Stimulated activated naive CD4-positive, alpha-beta T cell (primary cell): ENCODE results near the gene RPS8.
A peak's percentile ranks its signal among the peaks of the same experiment; 100 is the strongest.
"Not testable (repeated sequence)": the region's sequence is repeated elsewhere in the genome, so short reads cannot be mapped to it uniquely, and the experiment has no call there.

Experiments
- DNase-seq, 6 experiments: peaks; one replicate each; lab custom pipeline; 2025; lab: John Stamatoyannopoulos, UW

The RPS8 gene

DNA sequence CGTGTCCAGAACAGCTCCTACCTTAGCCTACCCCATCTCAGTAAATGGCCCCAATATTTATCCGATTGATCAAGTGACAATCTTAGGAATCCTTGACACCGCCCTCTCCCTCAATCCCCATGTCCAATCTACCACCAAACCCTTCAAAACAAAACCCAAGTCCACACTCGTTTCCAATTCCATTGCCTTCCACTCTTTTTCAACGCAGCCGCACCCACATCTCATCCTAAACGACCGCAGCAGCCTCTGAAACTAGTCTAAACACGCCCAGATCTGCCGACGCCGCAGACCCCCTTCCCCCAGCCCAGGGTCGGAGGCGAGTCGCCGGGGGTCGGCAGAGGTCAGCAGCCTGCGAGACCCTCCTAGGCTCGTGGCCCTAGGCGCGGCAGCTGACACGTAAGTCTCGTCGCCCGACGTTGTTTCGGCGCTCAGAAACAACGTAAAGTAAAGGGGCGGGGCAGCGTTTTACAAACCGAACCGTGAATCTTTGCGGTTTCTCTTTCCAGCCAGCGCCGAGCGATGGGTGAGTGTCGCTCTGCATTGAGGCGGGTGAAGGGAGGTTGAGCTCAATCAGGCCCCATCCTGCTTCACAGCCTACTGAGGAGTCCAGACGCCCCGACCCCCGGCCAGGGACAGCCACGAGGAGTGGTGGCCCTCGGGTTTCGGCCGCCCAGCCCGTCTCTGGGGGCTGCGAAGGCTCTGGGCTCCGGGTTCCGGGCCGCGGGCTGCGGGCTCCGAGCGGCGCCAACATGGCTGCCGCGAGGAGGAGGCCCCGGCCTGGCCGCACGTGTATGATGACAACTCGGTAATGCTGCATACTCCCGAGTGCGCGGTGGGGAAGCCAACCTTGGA lies at the start of gene RPS8:
Gene RPS8, plus strand, starts transcription at position 463 of the 852 bp plus-strand sequence. Its CDS starts 57 bp downstream, at position 520.
- peak; percentile 81 to 93 (median 84) for DNase-seq

DNA sequence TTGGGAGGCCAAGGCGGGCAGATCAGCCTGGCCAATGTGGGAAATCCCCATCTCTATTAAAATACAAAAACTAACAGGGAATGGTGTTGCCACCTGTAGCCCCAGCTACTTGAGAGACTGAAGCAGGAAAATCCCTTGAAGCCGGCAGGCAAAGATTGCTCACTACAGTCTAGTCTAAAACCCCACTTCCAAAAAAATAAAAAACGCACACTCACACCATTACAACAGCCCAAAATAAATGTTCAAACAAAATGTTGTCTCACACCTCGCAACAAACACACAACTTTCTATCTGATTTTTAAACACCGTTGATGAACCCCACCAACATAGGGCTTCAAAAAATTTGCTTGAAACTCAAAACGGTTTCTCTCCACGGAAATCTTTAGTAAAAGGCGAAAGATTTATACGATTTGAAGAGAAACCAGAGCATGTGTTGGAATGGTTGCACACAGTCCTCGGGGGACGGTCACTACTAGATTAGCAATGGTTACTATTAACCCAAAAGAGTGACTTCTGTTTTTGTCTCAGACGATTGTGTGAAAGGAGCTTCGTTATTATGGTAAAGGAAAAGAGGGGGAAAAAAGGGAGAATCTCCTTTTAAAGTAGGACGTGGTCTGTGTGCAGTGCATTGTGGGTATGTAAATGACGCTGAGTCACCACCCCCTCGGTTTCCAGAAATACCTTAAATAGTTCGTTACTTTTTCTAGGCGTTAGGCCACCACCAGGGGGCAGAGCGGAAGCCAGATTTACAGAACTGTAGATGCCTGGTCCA lies 44.4 kb upstream of the RPS8 start, which contains the start of gene RNU5D-1:
Gene RNU5D-1, minus strand, starts transcription at position 430 of the 772 bp plus-strand sequence.
- peak; percentile 80 to 93 (median 90) for DNase-seq

DNA sequence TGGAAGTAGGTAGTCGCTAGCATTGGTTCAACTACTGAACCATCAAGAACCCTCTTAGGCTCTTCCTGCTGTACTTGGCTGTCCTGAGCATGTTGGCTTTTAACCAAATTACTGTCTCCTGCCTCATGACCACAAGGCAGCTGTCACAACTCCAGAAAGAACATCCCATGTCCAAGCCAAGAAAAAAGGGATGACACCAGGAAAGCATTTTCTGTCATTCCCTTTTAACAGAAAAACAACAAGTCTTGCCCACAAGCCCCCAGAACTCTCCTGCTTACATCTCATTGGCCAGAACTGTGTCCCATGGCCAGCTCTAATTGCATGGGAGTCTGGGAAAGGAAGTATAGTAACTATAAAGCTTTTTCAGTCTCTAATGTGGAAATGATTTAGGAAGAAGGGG lies 42.0 kb upstream of the RPS8 start:
- DNase-seq, result no peak

DNA sequence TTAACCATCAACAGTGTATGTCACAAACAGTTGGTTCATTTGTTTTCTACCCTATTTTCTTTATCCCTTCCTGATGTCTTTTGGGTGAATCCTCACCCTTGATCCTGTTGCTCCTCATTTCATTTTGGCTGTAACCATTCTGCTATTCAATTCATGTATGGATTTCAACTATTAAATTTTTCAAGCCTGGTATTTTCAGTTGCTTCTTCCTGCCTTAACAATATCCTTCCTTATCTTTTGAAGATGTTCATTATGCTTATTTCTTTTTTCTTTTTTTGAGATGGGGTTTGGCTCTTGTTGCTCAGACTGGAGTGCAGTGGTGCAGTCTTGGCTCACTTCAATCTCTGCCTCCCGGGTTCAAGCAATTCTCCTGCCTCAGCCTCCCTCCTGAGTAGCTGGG lies 41.6 kb upstream of the RPS8 start:
- DNase-seq, result no peak

DNA sequence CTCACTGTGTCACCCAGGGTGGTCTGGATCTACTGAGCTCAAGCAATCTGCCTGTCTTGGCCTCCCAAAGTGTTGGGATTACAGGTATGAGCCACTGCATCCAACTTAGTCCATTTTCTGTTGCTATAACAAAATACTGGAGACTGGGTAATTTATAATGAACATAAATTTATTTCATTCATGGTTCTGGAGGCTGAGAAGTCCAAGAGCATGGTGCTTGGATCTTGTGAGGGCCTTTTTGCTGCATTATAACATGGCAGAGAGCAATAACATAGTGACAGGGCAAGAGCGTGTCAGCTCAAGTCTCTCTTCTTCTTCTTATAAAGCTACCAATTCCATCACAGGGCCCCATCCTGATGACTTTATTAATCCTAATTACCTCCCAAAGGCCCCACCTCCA lies 39.3 kb upstream of the RPS8 start:
- no peak for DNase-seq

DNA sequence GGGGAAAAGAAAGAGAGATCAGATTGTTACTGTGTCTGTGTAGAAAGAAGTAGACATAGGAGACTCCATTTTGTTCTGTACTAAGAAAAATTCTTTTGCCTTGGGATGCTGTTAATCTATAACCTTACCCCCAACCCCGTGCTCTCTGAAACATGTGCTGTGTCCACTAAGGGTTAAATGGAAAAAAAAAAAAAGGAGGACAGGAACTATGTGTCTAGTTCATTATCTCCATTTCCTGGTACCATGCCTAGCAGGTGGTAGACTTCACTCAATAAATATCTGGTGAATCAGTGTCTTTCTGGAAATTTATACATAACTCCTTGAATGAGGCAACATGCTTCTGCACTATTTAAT lies 36.4 kb upstream of the RPS8 start:
- DNase-seq, result not testable (repeated sequence)

DNA sequence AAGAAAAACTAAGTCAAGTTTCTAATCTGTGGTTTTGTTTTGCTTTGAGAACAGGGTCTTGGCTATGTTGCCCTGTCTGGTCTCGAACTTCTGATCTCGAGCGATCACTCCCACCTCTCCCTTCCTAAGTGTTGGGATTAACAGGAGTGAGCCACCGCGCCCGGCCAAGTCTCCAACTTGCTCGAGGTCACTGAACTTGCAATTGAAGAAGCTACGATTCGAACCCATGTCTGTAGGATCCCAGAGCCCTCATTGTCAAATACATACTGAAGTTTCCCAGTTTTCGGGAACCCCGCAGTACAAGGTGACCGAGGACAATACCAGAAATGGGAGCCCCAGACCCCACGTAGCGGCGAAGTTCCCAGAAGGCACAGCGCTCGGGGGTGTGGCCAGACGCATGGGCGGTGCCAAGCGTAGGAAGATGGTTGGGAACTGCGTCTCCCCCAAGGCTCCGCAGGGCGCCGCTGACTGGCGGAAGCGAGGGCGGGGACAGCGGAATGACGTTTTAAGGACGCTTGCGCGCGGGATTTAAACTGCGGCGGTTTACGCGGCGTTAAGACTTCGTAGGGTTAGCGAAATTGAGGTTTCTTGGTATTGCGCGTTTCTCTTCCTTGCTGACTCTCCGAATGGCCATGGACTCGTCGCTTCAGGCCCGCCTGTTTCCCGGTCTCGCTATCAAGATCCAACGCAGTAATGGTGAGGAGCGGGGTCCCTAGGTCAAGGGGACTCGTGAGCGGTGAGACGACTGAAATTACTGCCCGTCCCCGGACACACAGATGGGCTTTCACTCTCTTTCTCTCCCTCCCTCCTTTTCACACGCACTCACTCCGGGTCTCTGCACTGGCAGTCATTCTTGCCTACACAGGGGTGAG lies 35.8 kb upstream of the RPS8 start, which contains the start of gene KIF2C:
Gene KIF2C, plus strand, starts transcription at position 531 of the 872 bp plus-strand sequence. Its CDS starts 96 bp downstream, at position 627.
- DNase-seq, result peak; percentile 91 to 94 (median 93)

DNA sequence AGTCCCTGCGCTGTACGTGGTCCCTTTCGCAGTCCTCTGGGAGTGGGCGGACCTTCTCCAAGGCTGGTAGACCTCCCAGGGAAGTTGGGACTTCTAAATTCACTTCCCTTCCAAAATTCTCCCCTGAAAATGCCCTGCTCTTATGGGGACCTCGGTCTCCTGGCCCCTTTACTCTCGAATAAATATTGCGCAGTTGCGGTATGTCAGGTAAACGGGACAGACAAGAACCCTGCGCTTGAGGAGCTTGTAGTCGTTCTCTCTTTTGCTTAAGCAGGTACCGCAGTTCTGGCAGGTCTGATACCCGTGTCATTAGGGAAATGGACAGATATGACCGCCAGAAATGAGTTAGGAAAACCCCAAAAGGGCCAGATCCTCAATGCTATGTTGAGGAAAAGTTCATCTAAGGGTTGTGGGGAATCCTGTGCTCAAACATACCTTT lies 35.1 kb upstream of the RPS8 start:
- DNase-seq, result no peak

DNA sequence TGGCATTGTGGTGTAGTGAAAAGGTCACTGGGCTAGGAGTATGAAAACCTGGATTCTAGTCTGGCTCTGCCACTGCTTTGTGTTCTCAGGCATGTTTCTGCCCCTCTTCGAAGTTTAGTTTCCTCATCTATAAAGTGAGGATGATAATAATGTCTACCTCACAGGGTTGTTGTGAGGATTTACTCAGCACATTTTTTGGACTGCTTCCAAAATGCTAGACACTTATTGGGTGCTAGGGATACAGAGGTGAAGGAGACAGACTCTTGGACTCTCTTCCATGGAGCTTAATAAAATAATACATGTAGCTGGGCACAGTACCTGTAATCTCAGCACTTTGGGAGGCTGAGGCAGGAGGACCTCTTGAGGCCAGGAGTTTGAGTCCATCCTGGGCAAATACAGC lies 32.1 kb upstream of the RPS8 start:
- no peak for DNase-seq

DNA sequence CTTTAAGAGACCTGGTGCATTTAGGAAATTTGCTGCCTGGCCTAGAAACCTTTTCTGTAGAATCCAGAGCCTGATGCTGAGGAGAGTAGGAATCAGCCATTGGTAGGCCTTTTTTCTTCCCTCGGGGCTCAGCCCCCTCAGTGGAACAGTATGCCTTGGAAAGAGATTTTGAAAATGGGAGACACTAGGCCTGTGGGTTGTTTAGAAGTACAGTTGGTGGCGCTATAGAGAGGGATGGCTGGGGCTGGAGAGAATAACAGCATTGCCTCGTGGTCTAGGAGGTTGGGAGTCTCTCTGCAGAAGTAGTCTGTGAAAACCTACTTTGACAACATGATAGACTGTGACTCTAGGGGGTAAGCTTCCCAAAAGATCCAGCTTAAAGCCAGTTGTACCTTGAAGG lies 27.5 kb upstream of the RPS8 start:
- no peak for DNase-seq

DNA sequence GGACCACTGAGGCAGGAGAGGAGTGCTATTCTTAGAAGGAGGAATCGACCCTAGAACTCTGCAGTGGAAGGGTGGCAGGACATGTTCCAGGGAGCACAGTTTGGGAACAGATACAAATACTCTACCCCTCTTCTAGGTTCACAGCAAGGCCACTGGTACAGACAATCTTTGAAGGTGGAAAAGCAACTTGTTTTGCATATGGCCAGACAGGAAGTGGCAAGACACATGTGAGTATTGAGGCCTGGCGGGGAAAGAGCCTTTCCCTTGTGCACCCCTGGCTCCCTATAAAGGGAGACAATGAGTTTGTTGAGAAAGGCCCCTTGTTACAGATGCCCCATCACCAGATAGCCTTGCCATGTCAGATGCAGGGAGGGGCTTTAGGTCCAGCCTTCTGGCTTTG lies 17.9 kb upstream of the RPS8 start:
- DNase-seq, result no peak

DNA sequence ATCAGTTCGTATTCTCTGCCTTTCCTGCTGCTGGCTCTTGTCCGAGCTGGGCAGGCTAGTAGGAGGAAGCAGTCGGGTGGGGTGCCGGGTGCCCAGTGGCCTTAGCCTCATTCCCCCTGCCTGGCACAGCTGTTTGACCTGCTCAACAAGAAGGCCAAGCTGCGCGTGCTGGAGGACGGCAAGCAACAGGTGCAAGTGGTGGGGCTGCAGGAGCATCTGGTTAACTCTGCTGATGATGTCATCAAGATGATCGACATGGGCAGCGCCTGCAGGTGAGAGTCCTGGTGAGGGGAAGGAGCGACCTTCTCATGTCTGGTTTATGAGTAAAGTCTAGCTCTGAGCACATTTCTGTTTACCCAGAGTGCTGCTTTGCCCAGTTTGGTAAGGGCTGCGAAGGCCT lies 16.3 kb upstream of the RPS8 start:
- DNase-seq, result no peak

DNA sequence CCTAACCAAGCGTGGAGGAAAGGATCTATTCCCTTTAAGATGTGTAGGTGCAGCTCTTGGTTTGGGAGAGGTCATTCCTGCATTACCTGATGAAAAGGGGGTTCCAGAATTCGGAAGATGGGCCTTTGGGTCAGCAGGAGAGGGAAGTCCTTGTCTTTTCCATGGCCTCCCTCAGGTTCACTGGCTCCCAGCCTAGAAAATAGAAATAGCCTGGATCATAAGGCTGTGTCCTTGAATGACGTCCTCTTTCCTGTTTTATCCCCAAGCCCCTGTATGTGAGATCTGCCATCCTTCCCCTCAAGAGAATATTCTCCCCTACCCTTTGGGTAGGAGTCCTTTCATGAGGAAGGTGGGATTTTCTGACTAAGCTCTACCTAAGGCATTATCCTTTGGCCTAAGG lies 14.5 kb upstream of the RPS8 start:
- no peak for DNase-seq

DNA sequence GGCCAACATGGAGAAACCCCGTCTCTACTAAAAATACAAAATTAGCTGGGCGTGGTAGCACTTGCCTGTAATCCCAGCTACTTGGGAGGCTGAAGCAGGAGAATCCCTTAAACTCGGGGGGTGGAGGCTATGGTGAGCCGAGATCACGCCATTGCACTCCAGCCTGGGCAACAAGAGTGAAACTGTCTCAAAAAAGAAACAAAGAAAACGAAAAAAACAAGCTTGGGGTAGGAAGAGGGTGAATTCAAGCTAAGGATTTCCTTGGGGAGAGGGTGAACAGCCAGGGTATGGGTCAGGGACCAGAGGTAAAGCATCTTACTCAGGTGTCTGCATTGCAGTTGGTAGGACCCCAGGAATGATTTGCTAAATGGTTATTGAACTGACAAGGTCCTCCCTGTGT lies 8.9 kb upstream of the RPS8 start:
- not testable (repeated sequence) for DNase-seq

DNA sequence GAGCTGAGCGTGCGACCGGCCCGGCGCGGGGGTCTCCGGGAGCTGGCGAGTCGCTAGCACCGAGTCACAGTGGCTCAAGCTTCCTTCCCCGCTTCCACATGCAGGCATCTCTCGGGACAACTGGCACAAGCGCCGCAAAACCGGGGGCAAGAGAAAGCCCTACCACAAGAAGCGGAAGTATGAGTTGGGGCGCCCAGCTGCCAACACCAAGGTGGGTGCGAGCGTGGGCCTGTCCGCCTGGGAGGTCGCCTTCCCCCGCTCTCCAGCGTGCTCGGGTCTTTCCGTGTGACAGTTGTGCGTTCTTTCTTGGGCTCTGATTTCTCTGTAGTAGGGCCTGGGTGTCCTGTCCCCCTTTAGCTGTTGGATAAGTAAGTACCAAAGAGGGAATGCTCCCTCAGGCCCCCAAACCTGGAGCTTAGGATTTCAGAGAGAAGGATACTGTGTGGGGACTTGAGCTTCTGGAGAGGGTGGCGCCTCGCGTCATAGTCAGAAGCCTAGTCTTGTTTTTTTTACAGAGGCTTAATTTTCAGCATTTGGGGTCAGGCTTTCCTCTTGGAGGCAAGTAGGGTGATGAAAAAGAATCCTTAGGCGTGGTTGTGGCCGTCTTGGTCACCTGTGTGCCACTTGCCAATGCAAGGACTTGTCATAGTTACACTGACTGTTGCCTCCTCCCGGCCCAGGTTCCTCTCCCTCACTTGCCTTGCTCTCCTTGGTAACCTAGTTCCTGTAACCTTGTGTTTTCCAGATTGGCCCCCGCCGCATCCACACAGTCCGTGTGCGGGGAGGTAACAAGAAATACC lies 790 bp downstream of the RPS8 start:
- peak in 4 of 6 experiments; percentile 41 to 58 (median 49) for DNase-seq

DNA sequence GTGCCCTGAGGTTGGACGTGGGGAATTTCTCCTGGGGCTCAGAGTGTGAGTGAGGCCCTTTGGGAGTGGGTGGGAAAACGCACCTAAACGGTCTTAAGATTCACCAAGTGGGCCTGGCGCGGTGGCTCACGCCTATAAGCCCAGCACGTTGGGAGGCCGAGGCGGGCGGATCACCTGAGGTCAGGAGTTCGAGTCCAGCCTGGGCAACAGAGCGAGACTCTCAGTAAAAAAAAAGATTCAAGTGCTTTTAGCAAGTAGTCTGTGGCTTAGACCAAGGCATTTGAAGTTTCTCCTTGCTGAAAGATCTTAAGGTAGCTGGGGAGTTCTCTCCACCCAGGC lies 1.4 kb downstream of the RPS8 start:
- DNase-seq, result no peak

DNA sequence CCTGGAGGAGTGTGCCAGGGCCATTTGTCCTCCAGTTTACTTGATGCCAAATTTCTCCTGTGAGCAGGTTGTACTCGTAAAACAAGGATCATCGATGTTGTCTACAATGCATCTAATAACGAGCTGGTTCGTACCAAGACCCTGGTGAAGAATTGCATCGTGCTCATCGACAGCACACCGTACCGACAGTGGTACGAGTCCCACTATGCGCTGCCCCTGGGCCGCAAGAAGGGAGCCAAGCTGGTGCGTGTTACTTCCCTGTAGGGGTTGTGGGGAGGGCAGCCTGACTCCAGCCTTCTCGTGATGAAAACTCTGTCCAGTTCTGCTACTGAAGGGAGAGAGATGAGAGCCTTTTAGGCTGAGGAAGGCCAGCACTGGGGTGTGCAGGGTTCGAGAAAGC lies 2.2 kb downstream of the RPS8 start:
- DNase-seq, result no peak

DNA sequence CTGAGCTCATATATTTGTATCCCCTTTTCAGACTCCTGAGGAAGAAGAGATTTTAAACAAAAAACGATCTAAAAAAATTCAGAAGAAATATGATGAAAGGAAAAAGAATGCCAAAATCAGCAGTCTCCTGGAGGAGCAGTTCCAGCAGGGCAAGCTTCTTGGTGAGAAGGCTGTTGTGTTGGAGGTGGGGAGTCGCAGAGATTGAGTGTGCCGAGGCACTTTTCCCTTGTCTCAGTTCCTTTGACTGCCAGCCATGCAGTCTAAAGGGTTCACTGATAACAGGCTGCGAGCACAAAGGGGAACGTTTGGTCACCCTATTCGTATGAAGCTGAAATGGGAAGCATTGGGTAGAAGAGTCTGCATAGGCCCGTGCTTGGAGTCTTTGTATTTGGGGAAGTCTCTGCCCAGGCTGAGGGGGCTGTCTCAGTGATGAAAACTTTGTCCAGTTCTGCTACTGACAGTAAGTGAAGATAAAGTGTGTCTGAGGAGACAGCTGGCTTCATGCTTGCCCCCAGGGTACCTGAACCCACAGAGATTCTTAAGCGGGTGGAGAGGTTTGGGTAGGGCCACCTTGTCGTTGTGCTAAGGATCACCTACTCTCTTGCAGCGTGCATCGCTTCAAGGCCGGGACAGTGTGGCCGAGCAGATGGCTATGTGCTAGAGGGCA lies 2.8 kb downstream of the RPS8 start:
- DNase-seq, result no peak

DNA sequence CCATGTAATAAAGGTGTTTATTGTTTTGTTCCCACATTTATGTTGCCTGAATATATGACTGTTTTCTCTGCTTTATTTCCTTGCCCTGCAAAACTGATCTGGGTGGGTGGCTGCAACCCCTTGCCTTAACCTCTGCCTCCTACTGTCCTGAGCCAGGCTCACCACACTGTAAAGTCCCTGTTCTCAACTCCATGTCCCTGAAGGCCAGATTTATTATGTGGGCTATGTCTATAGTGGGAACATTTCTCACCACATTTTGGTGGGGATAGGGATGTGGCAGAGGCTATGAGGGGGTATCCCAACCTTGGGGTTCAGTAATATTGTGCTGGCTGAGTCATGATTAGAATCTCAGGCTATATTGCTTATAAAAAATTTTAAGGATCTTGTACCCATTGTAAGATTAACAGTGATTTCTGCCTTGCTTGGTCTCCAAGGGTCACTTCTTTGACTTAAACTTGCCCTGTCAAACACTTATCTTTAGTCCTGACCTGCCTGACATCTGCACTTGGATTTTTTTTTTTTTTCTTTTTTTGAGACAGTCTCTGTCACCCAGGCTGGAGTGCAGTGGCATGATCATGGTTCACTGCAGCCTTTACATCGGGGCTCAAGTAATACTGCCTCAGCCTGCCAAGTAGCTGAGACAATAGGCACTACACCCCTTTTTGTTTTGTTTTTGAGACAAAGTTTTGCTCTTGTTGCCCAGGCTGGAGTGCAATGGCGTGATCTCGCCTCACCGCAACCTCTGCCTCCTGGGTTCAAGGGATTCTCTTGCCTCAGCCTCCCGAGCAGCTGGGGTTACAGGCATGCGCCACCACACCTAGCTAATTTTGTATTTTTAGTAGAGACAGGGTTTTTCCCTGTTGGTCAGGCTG lies 3.6 kb downstream of the RPS8 start:
- DNase-seq, result no peak
